A673 (cell line): ENCODE results near the gene CD200R1.

ENCODE experiments used
- CTCF ChIP-seq: fragments of 300-800, 200-600 bp; sonication (generic); conservative IDR thresholded peaks from 2 replicates; pipeline ENCODE4 v1.5.1; 2017; ENCODE audit warnings: low read depth, mild to moderate bottlenecking, antibody characterized with exemption, low read length, moderate library complexity, mixed read lengths
- EZH2 ChIP-seq: fragments of 200-600 bp; sonication (generic); IDR thresholded peaks from 2 replicates; pipeline ENCODE4 v1.6.1; 2017; ENCODE audit warnings: borderline replicate concordance, low read depth, mild to moderate bottlenecking, mixed read lengths, antibody characterized with exemption, low read length; ENCODE audit not compliant: poor library complexity, severe bottlenecking

GRCh38 chr3:112976001-112976400 lies 1.1 kb upstream of the CD200R1 start:
- TF ChIP-seq CTCF (no peak), EZH2 (no peak)
